IMR-90 (cell line): ENCODE results near the gene PCK1. TPM values are rescaled to one million over a fixed set of nuclear protein-coding genes. Genes with fewer than 3 reads are reported as not detected.

Source experiments
- ATAC-seq: fragments of 200-7000 bp; cut with Tn5 transposase; 2 replicates; pipeline ENCODE4 v1.9.1; 2020; ENCODE audit warnings: low read depth, mild to moderate bottlenecking, moderate library complexity
- BruUV-seq: library from RNA; stranded (reverse); fragments of 400-500 nt; replicated peaks from 2 replicates; lab custom pipeline; 2021; lab: Mats Ljungman, UMichigan
- CTCF ChIA-PET: fragments of 300-600 bp; formaldehyde crosslinking; extraction: SDS; loops from one replicate; lab custom pipeline; 2021; ENCODE audit warnings: antibody characterized with exemption; lab: Yijun Ruan, JAX
- POLR2A ChIA-PET: fragments of 300-600 bp; sonication (Branson Sonifier 250); formaldehyde crosslinking; loops from one replicate; lab custom pipeline; 2022; ENCODE audit warnings: antibody characterized with exemption; ENCODE audit not compliant: unreplicated experiment; lab: Charles Lee
- DNase-seq: peaks from one replicate; pipeline ENCODE4 v3.0.0; 2013
- H2AFZ ChIP-seq: replicated peaks from 2 replicates; pipeline ENCODE3; 2013; ENCODE audit warnings: low read length, mild to moderate bottlenecking; ENCODE audit not compliant: poor library complexity
- H2AK5ac ChIP-seq: 2 replicates; pipeline ENCODE4 v1.6.1; 2013; ENCODE audit warnings: low read depth, low read length, inconsistent platforms
- H2AK9ac ChIP-seq: replicated peaks from 2 replicates; pipeline ENCODE3; 2013; ENCODE audit warnings: mild to moderate bottlenecking, low read depth, low read length, moderate library complexity; ENCODE audit not compliant: poor library complexity
- H2BK120ac ChIP-seq: 2 replicates; pipeline ENCODE4 v1.6.1; 2013; ENCODE audit warnings: low read depth, low read length, inconsistent platforms
- H2BK15ac ChIP-seq: 3 replicates; pipeline ENCODE4 v1.6.1; 2013; ENCODE audit warnings: low read depth, low read length, inconsistent platforms
- H2BK20ac ChIP-seq: 2 replicates; pipeline ENCODE4 v1.6.1; 2013; ENCODE audit warnings: low read depth, mild to moderate bottlenecking, inconsistent platforms, low read length, moderate library complexity
- H2BK5ac ChIP-seq: 2 replicates; pipeline ENCODE4 v1.6.1; 2013; ENCODE audit warnings: mild to moderate bottlenecking, low read depth, low read length, inconsistent platforms; ENCODE audit not compliant: poor library complexity, severe bottlenecking
- H3K14ac ChIP-seq: replicated peaks from 2 replicates; pipeline ENCODE4 v1.6.1; 2013; ENCODE audit warnings: low read depth, low read length, inconsistent platforms
- H3K18ac ChIP-seq: 2 replicates; pipeline ENCODE4 v1.6.1; 2013; ENCODE audit warnings: low read depth, low read length, control low read depth
- H3K23ac ChIP-seq: 2 replicates; pipeline ENCODE4 v1.6.1; 2013; ENCODE audit warnings: low read depth, low read length, inconsistent platforms
- H3K27ac ChIP-seq: 2 replicates; pipeline ENCODE4 v1.5.1; 2013; ENCODE audit warnings: mild to moderate bottlenecking, control low read depth, low read length; ENCODE audit not compliant: insufficient read depth
- H3K27me3 ChIP-seq: 2 replicates; pipeline ENCODE4 v1.6.1; 2013; ENCODE audit warnings: low read length; ENCODE audit not compliant: control insufficient read depth, insufficient read depth
- H3K36me3 ChIP-seq: 2 replicates; pipeline ENCODE4 v1.6.1; 2013; ENCODE audit warnings: low read length, mixed read lengths; ENCODE audit not compliant: control insufficient read depth, insufficient read depth
- H3K4ac ChIP-seq: 2 replicates; pipeline ENCODE4 v1.6.1; 2013; ENCODE audit warnings: low read depth, low read length, inconsistent platforms
- H3K4me1 ChIP-seq: 2 replicates; pipeline ENCODE4 v1.6.1; 2013; ENCODE audit warnings: low read length, mixed read lengths; ENCODE audit not compliant: control insufficient read depth, insufficient read depth
- H3K4me2 ChIP-seq: 2 replicates; pipeline ENCODE4 v1.6.1; 2013; ENCODE audit warnings: low read depth, mild to moderate bottlenecking, control low read depth, low read length, moderate library complexity
- H3K4me3 ChIP-seq: 2 replicates; pipeline ENCODE4 v1.5.1; 2013; ENCODE audit warnings: low read depth, mild to moderate bottlenecking, control low read depth, low read length, moderate library complexity; ENCODE audit not compliant: insufficient read depth
- H3K56ac ChIP-seq: 2 replicates; pipeline ENCODE4 v1.6.1; 2013; ENCODE audit warnings: low read length, inconsistent platforms; ENCODE audit not compliant: insufficient read depth; ENCODE audit errors: extremely low read depth
- H3K79me1 ChIP-seq, 2 experiments: 2 replicates each; pipeline ENCODE4 v1.6.1; 2013; ENCODE audit warnings: low read length in 2 of 2, inconsistent platforms in 1 of 2, low read depth in 1 of 2
- H3K9ac ChIP-seq: 2 replicates; pipeline ENCODE4 v1.6.1; 2013; ENCODE audit warnings: low read depth, low read length, control low read depth
- H3K9me1 ChIP-seq: 2 replicates; pipeline ENCODE4 v1.6.1; 2013; ENCODE audit warnings: low read length, inconsistent platforms; ENCODE audit not compliant: insufficient read depth
- H3K9me3 ChIP-seq: 2 replicates; pipeline ENCODE4 v1.6.1; 2013; ENCODE audit warnings: low read length; ENCODE audit not compliant: control insufficient read depth, insufficient read depth
- H4K20me1 ChIP-seq: 2 replicates; pipeline ENCODE4 v1.6.1; 2013; ENCODE audit warnings: low read length, inconsistent platforms; ENCODE audit not compliant: insufficient read depth
- H4K5ac ChIP-seq: 2 replicates; pipeline ENCODE4 v1.6.1; 2013; ENCODE audit warnings: mild to moderate bottlenecking, low read depth, low read length, control low read depth
- H4K8ac ChIP-seq, 2 experiments: 2 replicates each; pipeline ENCODE4 v1.6.1; 2013; ENCODE audit warnings: low read depth in 2 of 2, low read length in 2 of 2, control low read depth in 1 of 2, inconsistent platforms in 1 of 2
- H4K91ac ChIP-seq: 2 replicates; pipeline ENCODE4 v1.6.1; 2013; ENCODE audit warnings: low read depth, low read length, inconsistent platforms; ENCODE audit not compliant: insufficient read depth
- BHLHE40 ChIP-seq: fragments of 150-350 bp; IDR thresholded peaks from 2 replicates; pipeline ENCODE4 v1.6.1; 2016; ENCODE audit warnings: mild to moderate bottlenecking, low read depth, low read length
- CHD1 ChIP-seq: IDR thresholded peaks from 2 replicates; pipeline ENCODE4 v1.6.1; 2012; ENCODE audit warnings: low read depth, low read length, improper control_type of control experiment
- ELK1 ChIP-seq: fragments of 150-350 bp; IDR thresholded peaks from 2 replicates; pipeline ENCODE4 v1.6.1; 2016; ENCODE audit warnings: low read depth, mild to moderate bottlenecking, low read length, moderate library complexity, borderline replicate concordance
- FOS ChIP-seq: fragments of 150-350 bp; IDR thresholded peaks from 2 replicates; pipeline ENCODE4 v1.6.1; 2016; ENCODE audit warnings: low read depth, low read length
- RFX5 ChIP-seq: IDR thresholded peaks from 2 replicates; pipeline ENCODE4 v1.8.0; 2012; ENCODE audit warnings: low read depth, mild to moderate bottlenecking, low read length, moderate library complexity
- USF2 ChIP-seq: fragments of 150-350 bp; IDR thresholded peaks from 2 replicates; pipeline ENCODE4 v1.6.1; 2017; ENCODE audit warnings: mild to moderate bottlenecking, antibody characterized with exemption, low read length, low read depth
- WGBS, 2 experiments: methylation state at CpG; one replicate each; pipeline versions ENCODE4 v1.1.5 to v1.1.7; 2013; ENCODE audit warnings: missing lambda C conversion rate in 2 of 2; ENCODE audit not compliant: insufficient read length in 1 of 2; ENCODE audit errors: extremely low coverage in 2 of 2; 5-methylcytosine and 5-hydroxymethylcytosine counted together
- dilution Hi-C: fragments of 300-500 bp; cut with HindIII; formaldehyde crosslinking; loops from one replicate; pipeline ENCODE4 v1.14.3; 2018; ENCODE audit warnings: low sequenced_read_pairs; ENCODE audit not compliant: unreplicated experiment
- in situ Hi-C: fragments of 300-500 bp; cut with MboI; formaldehyde crosslinking; loops from 3 replicates; pipeline ENCODE4 v1.14.3; 2019; ENCODE audit warnings: low sequenced_read_pairs, inconsistent platforms, mixed read lengths
- intact Hi-C: fragments of 100-400 bp; cut with micrococcal nuclease; formaldehyde crosslinking; loops from 2 replicates; pipeline ENCODE4 v1.10.0; 2022
- polyA plus RNA-seq, 3 experiments: library from polyadenylated mRNA; depleted of rRNA; stranded (reverse); fragments of >200 nt; gene quantifications; 2 replicates each; pipeline ENCODE4 v1.2.3, GENCODE V29; 2012; ENCODE audit warnings: low replicate concordance in 1 of 3
- total RNA-seq: library from RNA; depleted of rRNA; stranded (reverse); fragments of >200 nt; gene quantifications from 2 replicates; pipeline ENCODE4 v1.2.3, GENCODE V29; 2012

The PCK1 gene
- total and polyA plus RNA-seq, 2 of the 4 experiments (the other 2 are of a cell fraction) = not detected

GRCh38 chr20:57570920-57571319 lies 10.0 kb downstream of the PCK1 start:
- CTCF ChIA-PET = no interaction called here
- H3K4me3 ChIP-seq = no peak overlapping the region
- dilution Hi-C loops (no loop called here), intact Hi-C loops (no loop called here), in situ Hi-C loops (no loop called here)
- H3K4me2 ChIP-seq = no peak overlapping the region
- POLR2A ChIA-PET = no interaction called here
- no peak overlapping the region for H2AFZ ChIP-seq
- ATAC-seq = no peak
- BruUV-seq = no TSS peak
- no peak overlapping the region for H3K14ac ChIP-seq
- H3K27me3 ChIP-seq = peaks cover 12% of the 10 kb centered on the region
- DNase-seq = no peak
- no peaks in the 10 kb centered on the region for H3K4me1 ChIP-seq
- H3K56ac ChIP-seq = no peak overlapping the region
- H2BK15ac ChIP-seq = no peak overlapping the region
- H3K79me1 ChIP-seq = no peaks in the 10 kb centered on the region
- H2AK5ac ChIP-seq = no peak overlapping the region
- H3K36me3 ChIP-seq = no peaks in the 10 kb centered on the region
- no peaks in the 10 kb centered on the region for H3K9me3 ChIP-seq
- H4K5ac ChIP-seq = no peak overlapping the region
- H3K4ac ChIP-seq = no peak overlapping the region
- no peak overlapping the region for H2BK20ac ChIP-seq
- no peak overlapping the region for H2BK5ac ChIP-seq
- H2AK9ac ChIP-seq = no peak overlapping the region
- H3K27ac ChIP-seq = no peak overlapping the region
- H3K18ac ChIP-seq = no peak overlapping the region
- TF ChIP-seq BHLHE40 (no peak), RFX5 (no peak), USF2 (no peak), CHD1 (no peak), ELK1 (no peak), FOS (no peak)
- H4K20me1 ChIP-seq = no peaks in the 10 kb centered on the region
- H2BK120ac ChIP-seq = no peak overlapping the region
- 37% methylated on average over 3 of the region's 8 CpGs; no CpG with 5 or more reads in 1 of the 2 experiments for WGBS, 2 experiments
- no peak overlapping the region for H3K9ac ChIP-seq
- H3K23ac ChIP-seq = no peak overlapping the region
- no peak overlapping the region for H4K91ac ChIP-seq
- no peaks in the 10 kb centered on the region for H3K9me1 ChIP-seq
- no peak overlapping the region for H4K8ac ChIP-seq
